ENCODE results near the gene NYAP2.

The NYAP2 gene

GRCh38 chr2:225597911-225598310 is 198.4 kb downstream of the NYAP2 start:
- Histone ChIP-seq H3K4me3 (ENCODE audit: low read length) (no peak overlapping the region), H3K27me3 (replicated peaks; ENCODE audit: control insufficient read depth, insufficient read depth, low read length) (no peaks in the 10 kb centered on the region), H3K4me1 (ENCODE audit: control insufficient read depth, insufficient read depth, low read length) (peaks cover 22% of the 10 kb centered on the region), H3K9me3 (ENCODE audit: control insufficient read depth, low read length) (no peaks in the 10 kb centered on the region), H3K36me3 (ENCODE audit: control insufficient read depth, insufficient read depth, low read length, severe bottlenecking) (no peaks in the 10 kb centered on the region), H3K9ac (ENCODE audit: low read length) (no peak overlapping the region)
- no peak for DNase-seq (ENCODE audit: low read depth)

- peak; percentile 1 for DNase-seq (ENCODE audit: low read depth)
- Histone ChIP-seq H3K27me3 (replicated peaks; ENCODE audit: control insufficient read depth, insufficient read depth, low read length) (no peaks in the 10 kb centered on the region), H3K4me1 (ENCODE audit: control insufficient read depth, insufficient read depth, low read length) (peaks cover 22% of the 10 kb centered on the region), H3K36me3 (ENCODE audit: control insufficient read depth, insufficient read depth, low read length, severe bottlenecking) (no peaks in the 10 kb centered on the region), H3K4me3 (ENCODE audit: low read length) (no peak overlapping the region), H3K9ac (ENCODE audit: low read length) (peak overlapping the region; percentile 46), H3K9me3 (ENCODE audit: control insufficient read depth, low read length) (no peaks in the 10 kb centered on the region)
These were observed 198.9 kb downstream of the NYAP2 start for GRCh38 chr2:225598426-225598825.

- DNase-seq (ENCODE audit: low read depth): peak; percentile 25
- Histone ChIP-seq H3K4me3 (ENCODE audit: low read length) (peak overlapping the region; percentile 7), H3K27me3 (replicated peaks; ENCODE audit: control insufficient read depth, insufficient read depth, low read length) (no peaks in the 10 kb centered on the region), H3K4me1 (ENCODE audit: control insufficient read depth, insufficient read depth, low read length) (peaks cover 22% of the 10 kb centered on the region), H3K9me3 (ENCODE audit: control insufficient read depth, low read length) (no peaks in the 10 kb centered on the region), H3K9ac (ENCODE audit: low read length) (peak overlapping the region; percentile 47), H3K36me3 (ENCODE audit: control insufficient read depth, insufficient read depth, low read length, severe bottlenecking) (no peaks in the 10 kb centered on the region)
These were observed 199.4 kb downstream of the NYAP2 start for GRCh38 chr2:225598897-225599296.

- no peak for DNase-seq (ENCODE audit: low read depth)
- H3K36me3 ChIP-seq (ENCODE audit: control insufficient read depth, insufficient read depth, low read length, severe bottlenecking): no peaks in the 10 kb centered on the region
- H3K4me1 ChIP-seq (ENCODE audit: control insufficient read depth, insufficient read depth, low read length): peaks cover 22% of the 10 kb centered on the region
- H3K4me3 ChIP-seq (ENCODE audit: low read length): no peak overlapping the region
- no peaks in the 10 kb centered on the region for H3K27me3 ChIP-seq (replicated peaks; ENCODE audit: control insufficient read depth, insufficient read depth, low read length)
- no peaks in the 10 kb centered on the region for H3K9me3 ChIP-seq (ENCODE audit: control insufficient read depth, low read length)
- no peak overlapping the region for H3K9ac ChIP-seq (ENCODE audit: low read length)
These were observed 200.3 kb downstream of the NYAP2 start for GRCh38 chr2:225599856-225600255.

GRCh38 chr2:225600444-225600843 is 200.9 kb downstream of the NYAP2 start:
- Histone ChIP-seq H3K4me1 (ENCODE audit: control insufficient read depth, insufficient read depth, low read length) (peaks cover 22% of the 10 kb centered on the region), H3K9me3 (ENCODE audit: control insufficient read depth, low read length) (no peaks in the 10 kb centered on the region), H3K36me3 (ENCODE audit: control insufficient read depth, insufficient read depth, low read length, severe bottlenecking) (no peaks in the 10 kb centered on the region), H3K4me3 (ENCODE audit: low read length) (no peak overlapping the region), H3K27me3 (replicated peaks; ENCODE audit: control insufficient read depth, insufficient read depth, low read length) (no peaks in the 10 kb centered on the region), H3K9ac (ENCODE audit: low read length) (no peak overlapping the region)
- peak; percentile 37 for DNase-seq (ENCODE audit: low read depth)

GRCh38 chr2:225600865-225601264 is 201.4 kb downstream of the NYAP2 start:
- no peak overlapping the region for H3K4me3 ChIP-seq (ENCODE audit: low read length)
- H3K9ac ChIP-seq (ENCODE audit: low read length): no peak overlapping the region
- DNase-seq (ENCODE audit: low read depth): no peak
- H3K36me3 ChIP-seq (ENCODE audit: control insufficient read depth, insufficient read depth, low read length, severe bottlenecking): no peaks in the 10 kb centered on the region
- H3K9me3 ChIP-seq (ENCODE audit: control insufficient read depth, low read length): no peaks in the 10 kb centered on the region
- H3K4me1 ChIP-seq (ENCODE audit: control insufficient read depth, insufficient read depth, low read length): peaks cover 22% of the 10 kb centered on the region
- no peaks in the 10 kb centered on the region for H3K27me3 ChIP-seq (replicated peaks; ENCODE audit: control insufficient read depth, insufficient read depth, low read length)

GRCh38 chr2:225602205-225602604 is 202.7 kb downstream of the NYAP2 start:
- no peak overlapping the region for H3K9ac ChIP-seq (ENCODE audit: low read length)

GRCh38 chr2:225608136-225608535 is 208.6 kb downstream of the NYAP2 start:
- Histone ChIP-seq H3K4me1 (ENCODE audit: control insufficient read depth, insufficient read depth, low read length) (no peaks in the 10 kb centered on the region), H3K4me3 (ENCODE audit: low read length) (no peak overlapping the region), H3K27me3 (replicated peaks; ENCODE audit: control insufficient read depth, insufficient read depth, low read length) (no peaks in the 10 kb centered on the region), H3K36me3 (ENCODE audit: control insufficient read depth, insufficient read depth, low read length, severe bottlenecking) (no peaks in the 10 kb centered on the region), H3K9me3 (ENCODE audit: control insufficient read depth, low read length) (no peaks in the 10 kb centered on the region), H3K9ac (ENCODE audit: low read length) (no peak overlapping the region)
- no peak for DNase-seq (ENCODE audit: low read depth)

More at GRCh38 chr2:225602205-225602604, 202.7 kb downstream of the NYAP2 start:
- no peak for DNase-seq (ENCODE audit: low read depth)
- Histone ChIP-seq H3K4me3 (ENCODE audit: low read length) (no peak overlapping the region), H3K9me3 (ENCODE audit: control insufficient read depth, low read length) (no peaks in the 10 kb centered on the region), H3K27me3 (replicated peaks; ENCODE audit: control insufficient read depth, insufficient read depth, low read length) (no peaks in the 10 kb centered on the region), H3K36me3 (ENCODE audit: control insufficient read depth, insufficient read depth, low read length, severe bottlenecking) (no peaks in the 10 kb centered on the region), H3K4me1 (ENCODE audit: control insufficient read depth, insufficient read depth, low read length) (peaks cover 22% of the 10 kb centered on the region)

GRCh38 chr2:225612636-225613035 is 213.1 kb downstream of the NYAP2 start:
- no peak overlapping the region for H3K9ac ChIP-seq (ENCODE audit: low read length)
- no peak overlapping the region for H3K4me3 ChIP-seq (ENCODE audit: low read length)
- no peak for DNase-seq (ENCODE audit: low read depth)
- no peaks in the 10 kb centered on the region for H3K27me3 ChIP-seq (replicated peaks; ENCODE audit: control insufficient read depth, insufficient read depth, low read length)
- no peaks in the 10 kb centered on the region for H3K4me1 ChIP-seq (ENCODE audit: control insufficient read depth, insufficient read depth, low read length)
- H3K9me3 ChIP-seq (ENCODE audit: control insufficient read depth, low read length): no peaks in the 10 kb centered on the region
- H3K36me3 ChIP-seq (ENCODE audit: control insufficient read depth, insufficient read depth, low read length, severe bottlenecking): no peaks in the 10 kb centered on the region

- Histone ChIP-seq H3K9ac (ENCODE audit: low read length) (no peak overlapping the region), H3K4me1 (ENCODE audit: control insufficient read depth, insufficient read depth, low read length) (no peaks in the 10 kb centered on the region), H3K4me3 (ENCODE audit: low read length) (no peak overlapping the region), H3K27me3 (replicated peaks; ENCODE audit: control insufficient read depth, insufficient read depth, low read length) (peaks cover 6% of the 10 kb centered on the region), H3K9me3 (ENCODE audit: control insufficient read depth, low read length) (no peaks in the 10 kb centered on the region), H3K36me3 (ENCODE audit: control insufficient read depth, insufficient read depth, low read length, severe bottlenecking) (no peaks in the 10 kb centered on the region)
- no peak for DNase-seq (ENCODE audit: low read depth)
These were observed 215.4 kb downstream of the NYAP2 start for GRCh38 chr2:225614915-225615314.

- Histone ChIP-seq H3K27me3 (replicated peaks; ENCODE audit: control insufficient read depth, insufficient read depth, low read length) (peaks cover 6% of the 10 kb centered on the region), H3K9ac (ENCODE audit: low read length) (no peak overlapping the region), H3K4me3 (ENCODE audit: low read length) (no peak overlapping the region), H3K36me3 (ENCODE audit: control insufficient read depth, insufficient read depth, low read length, severe bottlenecking) (no peaks in the 10 kb centered on the region), H3K9me3 (ENCODE audit: control insufficient read depth, low read length) (no peaks in the 10 kb centered on the region), H3K4me1 (ENCODE audit: control insufficient read depth, insufficient read depth, low read length) (no peaks in the 10 kb centered on the region)
- no peak for DNase-seq (ENCODE audit: low read depth)
These were observed 216.0 kb downstream of the NYAP2 start for GRCh38 chr2:225615514-225615913.

GRCh38 chr2:225616372-225616771 is 216.9 kb downstream of the NYAP2 start:
- no peak for DNase-seq (ENCODE audit: low read depth)
- Histone ChIP-seq H3K27me3 (replicated peaks; ENCODE audit: control insufficient read depth, insufficient read depth, low read length) (peaks cover 6% of the 10 kb centered on the region), H3K9me3 (ENCODE audit: control insufficient read depth, low read length) (no peaks in the 10 kb centered on the region), H3K9ac (ENCODE audit: low read length) (no peak overlapping the region), H3K36me3 (ENCODE audit: control insufficient read depth, insufficient read depth, low read length, severe bottlenecking) (no peaks in the 10 kb centered on the region), H3K4me3 (ENCODE audit: low read length) (no peak overlapping the region), H3K4me1 (ENCODE audit: control insufficient read depth, insufficient read depth, low read length) (no peaks in the 10 kb centered on the region)
